Occipital lobe (tissue), 2 donors: ENCODE measurements around the gene ZCCHC14. TPM values are rescaled to one million over a fixed set of nuclear protein-coding genes. Genes with fewer than 3 reads are reported as not detected.
A peak's percentile ranks its signal among the peaks of the same experiment; 100 is the strongest.
"Not testable (repeated sequence)": the region's sequence is repeated elsewhere in the genome, so short reads cannot be mapped to it uniquely, and the experiment has no call there.

Source experiments
- DNase-seq: peaks from one replicate; lab custom pipeline; 2025; lab: John Stamatoyannopoulos, UW
- total RNA-seq: library from RNA; depleted of rRNA; stranded (reverse); fragments of >200 nt; gene quantifications from one replicate; pipeline ENCODE4 v1.2.3, GENCODE V29; 2014

Gene ZCCHC14
- total RNA-seq, 1 donor from 2014 or later: 33.2 TPM

GRCh38 chr16:87497767-87498290 is 5.0 kb upstream of the ZCCHC14 start:
- DNase-seq: not testable (repeated sequence)

GRCh38 chr16:87497023-87497766 is 4.4 kb upstream of the ZCCHC14 start:
- not testable (repeated sequence) for DNase-seq

GRCh38 chr16:87496447-87496801 is 3.6 kb upstream of the ZCCHC14 start:
- no peak for DNase-seq

- no peak for DNase-seq
Measured at GRCh38 chr16:87495578-87496446, 3.0 kb upstream of the ZCCHC14 start.

- DNase-seq: no peak
Measured at GRCh38 chr16:87493608-87494280, 920 bp upstream of the ZCCHC14 start.

GRCh38 chr16:87492291-87492630 is 563 bp downstream of the ZCCHC14 start:
- DNase-seq: no peak

- no peak for DNase-seq
Measured at GRCh38 chr16:87491522-87492290, 1.1 kb downstream of the ZCCHC14 start.

GRCh38 chr16:87490799-87491521 is 1.9 kb downstream of the ZCCHC14 start:
- DNase-seq: not testable (repeated sequence)

GRCh38 chr16:87490096-87490798 is 2.6 kb downstream of the ZCCHC14 start:
- no peak for DNase-seq

GRCh38 chr16:87489434-87490045 is 3.3 kb downstream of the ZCCHC14 start:
- no peak for DNase-seq

- DNase-seq: not testable (repeated sequence)
Measured at GRCh38 chr16:87488960-87489359, 3.9 kb downstream of the ZCCHC14 start.

- DNase-seq: peak; percentile 39
Measured at GRCh38 chr16:87487361-87487924, 5.4 kb downstream of the ZCCHC14 start.

- no peak for DNase-seq
Measured at GRCh38 chr16:87486713-87487247, 6.0 kb downstream of the ZCCHC14 start.

- DNase-seq: no peak
Measured at GRCh38 chr16:87486282-87486681, 6.5 kb downstream of the ZCCHC14 start.

GRCh38 chr16:87485792-87486191 is 7.0 kb downstream of the ZCCHC14 start:
- DNase-seq: not testable (repeated sequence)

- no peak for DNase-seq
Measured at GRCh38 chr16:87484487-87485331, 8.1 kb downstream of the ZCCHC14 start.

- DNase-seq: no peak
Measured at GRCh38 chr16:87483481-87483880, 9.3 kb downstream of the ZCCHC14 start.

- not testable (repeated sequence) for DNase-seq
Measured at GRCh38 chr16:87482670-87483069, 10.2 kb downstream of the ZCCHC14 start.
